DND-41 (cell line): ENCODE measurements around the gene ARHGAP28.

ENCODE experiments used
- CTCF ChIP-seq: IDR thresholded peaks from 2 replicates; pipeline ENCODE4 v1.5.1; 2012; ENCODE audit warnings: borderline replicate concordance, low read length, moderate library complexity, mild to moderate bottlenecking; ENCODE audit not compliant: poor library complexity, severe bottlenecking; ENCODE audit errors: extremely low read depth
- EZH2 ChIP-seq: IDR thresholded peaks from 3 replicates; pipeline ENCODE4 v1.6.1; 2012; ENCODE audit warnings: borderline replicate concordance, low read depth, mild to moderate bottlenecking, moderate library complexity, low read length, inconsistent platforms; ENCODE audit not compliant: severe bottlenecking

- TF ChIP-seq CTCF (no peak), EZH2 (no peak)
These were observed 220.5 kb downstream of the ARHGAP28 start for GRCh38 chr18:6949800-6950586.
